HG03442 (cell line): ENCODE measurements around the gene DLX2.

Source experiments
- ATAC-seq: cut with Tn5 transposase; IDR thresholded peaks from one replicate; pipeline ENCODE4 v1.9.1; 2021; ENCODE audit warnings: mild to moderate bottlenecking, moderate library complexity; ENCODE audit not compliant: unreplicated experiment

DLX2 gene

DNA sequence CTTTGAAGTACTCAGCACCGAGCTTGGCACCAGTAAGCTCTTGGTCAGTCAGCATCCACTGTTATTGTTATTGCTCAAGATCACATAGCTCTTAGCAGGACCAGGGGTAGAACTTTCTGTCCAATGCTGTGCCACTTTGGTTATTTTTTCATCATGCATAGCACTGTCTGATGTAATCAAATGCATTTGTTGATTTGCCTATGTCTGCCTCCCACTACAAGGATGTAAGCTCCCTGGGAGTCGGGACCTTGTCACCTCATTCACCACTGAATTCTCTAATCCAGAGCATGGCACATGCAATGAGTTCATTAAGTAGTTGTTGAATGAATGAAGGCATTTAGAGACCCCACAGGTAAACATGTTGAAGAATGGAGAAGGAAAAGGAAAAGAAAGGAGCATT, 46.4 kb downstream of the DLX2 start:
- no peak for ATAC-seq

DNA sequence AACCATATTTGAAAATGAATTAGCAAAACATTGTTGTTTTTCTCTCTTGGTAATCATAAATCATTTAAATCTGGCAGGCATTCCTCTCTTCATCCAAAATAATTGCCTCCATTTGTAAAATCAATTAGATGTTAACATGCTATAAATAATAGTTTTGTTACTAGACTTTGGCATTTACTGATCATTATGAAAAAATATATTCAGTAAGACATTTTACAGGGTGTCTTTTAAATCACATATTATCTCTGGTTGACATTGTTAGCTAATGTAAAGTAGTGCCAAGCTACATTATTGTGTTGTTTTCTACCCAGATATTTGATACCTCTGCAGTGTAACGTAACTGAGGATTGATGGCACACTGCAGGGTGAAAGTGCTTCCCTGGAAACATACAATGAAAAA, 49.2 kb downstream of the DLX2 start:
- no peak for ATAC-seq

DNA sequence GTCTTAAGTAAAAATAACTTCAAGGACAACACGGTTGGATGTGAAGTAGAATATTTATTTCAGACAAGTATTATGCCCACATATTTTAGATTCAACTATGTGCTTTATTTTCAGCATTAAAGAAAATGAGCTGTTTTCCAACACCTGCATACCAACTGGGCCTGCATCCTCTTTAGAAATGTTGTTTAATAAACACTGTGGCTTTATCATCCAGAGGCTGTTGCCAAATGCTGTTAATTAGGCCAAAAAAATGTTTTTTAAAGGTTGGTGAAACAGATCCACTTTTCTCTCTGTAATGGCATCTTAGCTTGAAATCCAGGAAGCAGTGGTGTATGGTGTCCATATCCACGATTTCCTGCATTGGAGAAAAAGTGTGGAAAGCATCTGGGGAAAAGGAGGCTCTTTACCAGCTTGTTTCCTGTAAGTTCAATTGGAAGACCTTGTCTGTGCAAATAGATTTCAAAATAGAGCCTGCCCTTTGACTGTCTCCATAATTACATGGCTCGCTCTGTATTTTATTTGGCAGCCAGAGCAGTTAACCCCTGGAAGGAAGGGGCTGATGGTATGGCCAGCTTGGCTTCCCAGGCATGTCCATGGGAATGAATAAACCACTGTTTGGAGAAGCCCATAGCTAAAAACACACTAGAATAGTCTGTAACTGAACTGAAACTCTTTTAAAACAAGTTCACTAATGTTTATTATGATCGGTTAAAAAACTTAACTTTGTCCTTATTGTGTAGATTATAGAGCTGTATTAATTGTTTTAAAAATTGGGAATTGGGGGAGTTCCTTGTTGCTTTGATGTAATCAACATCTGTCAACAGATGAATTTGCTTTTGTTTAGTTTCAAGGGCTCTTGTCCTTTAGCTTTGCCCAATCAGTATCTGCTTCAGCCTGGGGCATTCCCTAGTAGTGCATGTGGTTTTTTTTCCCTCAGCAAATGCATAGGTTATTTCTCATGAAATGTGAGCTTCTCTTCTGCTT, 50.4 kb downstream of the DLX2 start:
- ATAC-seq = no peak

DNA sequence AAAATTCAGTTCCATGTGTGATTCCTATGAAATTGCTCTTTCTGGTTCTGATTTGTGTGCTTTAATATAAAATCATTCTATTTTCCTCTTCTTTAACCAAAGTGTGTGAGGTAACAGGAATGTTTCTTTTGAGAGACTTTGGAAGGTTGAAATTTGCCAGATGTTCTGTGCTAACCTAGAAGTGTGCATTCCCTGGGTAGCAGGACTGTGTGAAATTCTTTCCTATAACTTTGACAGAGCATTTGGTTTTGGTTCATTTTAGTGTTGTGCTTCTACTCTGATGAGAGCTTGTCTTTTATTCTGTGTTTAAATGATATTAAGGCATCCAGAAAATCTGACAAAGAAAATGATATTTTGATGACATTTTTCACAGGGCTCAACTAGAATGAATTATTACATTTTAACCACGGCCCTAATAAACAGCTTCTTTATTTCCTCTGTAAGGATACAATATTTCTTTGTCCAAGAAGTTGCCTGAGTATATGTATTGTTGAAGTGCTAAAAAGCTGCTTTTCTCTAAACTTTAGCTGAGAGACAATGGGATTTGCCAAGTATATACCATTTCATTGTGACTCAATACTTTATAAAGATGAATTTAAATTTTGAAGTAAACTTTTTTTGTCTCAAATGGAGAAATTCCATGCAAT, 52.1 kb downstream of the DLX2 start:
- no peak for ATAC-seq

DNA sequence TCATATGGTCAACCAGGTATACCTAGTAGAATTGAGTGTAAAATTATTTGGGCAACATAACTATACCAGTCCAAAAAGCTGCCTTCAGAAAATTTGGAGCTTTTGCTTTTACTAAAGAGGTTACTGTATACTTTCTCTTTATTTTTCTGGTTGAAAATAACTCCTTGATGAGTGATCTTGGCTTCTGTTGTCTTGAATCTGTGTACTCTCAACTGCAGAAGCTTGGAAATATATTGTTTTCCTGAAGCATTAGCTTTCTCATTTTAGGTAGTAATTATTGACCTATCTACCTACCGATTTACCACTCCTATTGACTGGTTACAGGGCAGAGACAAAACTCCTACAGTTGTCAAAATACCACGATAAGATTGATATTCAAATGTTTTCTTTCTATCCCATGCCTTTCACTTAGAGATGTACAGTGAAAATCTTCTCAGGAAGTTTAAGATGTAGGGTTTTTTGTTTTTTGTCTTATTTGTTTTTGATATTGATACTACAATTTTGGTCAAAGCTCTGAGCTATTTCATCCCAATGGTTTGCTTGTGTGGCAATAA, 53.1 kb downstream of the DLX2 start:
- ATAC-seq = no peak
